Transverse colon (tissue), 4 donors: Measurements from ENCODE around the gene PPP1R14C.

Source experiments
- EP300 ChIP-seq: sonication (generic); formaldehyde crosslinking; IDR thresholded peaks from one replicate; pipeline ENCODE4 v1.6.1; 2017; ENCODE audit warnings: antibody characterized with exemption, low read depth
- POLR2A ChIP-seq: fragments of 450-650 bp; IDR thresholded peaks from one replicate; pipeline ENCODE4 v1.6.1; 2016; ENCODE audit warnings: antibody characterized with exemption, mild to moderate bottlenecking, moderate library complexity
- POLR2AphosphoS5 ChIP-seq, 3 donors: sonication (generic); formaldehyde crosslinking; IDR thresholded peaks; one replicate each; pipeline ENCODE4 v1.6.1; 2016; ENCODE audit warnings: antibody characterized with exemption in 3 of 3
- TF ChIP-seq, protein P1 (sequence below), 5 experiments: fragments of 200-600 bp in 3 of 5; fragments of 450-650 bp in 2 of 5; sonication (generic) in 3 of 5; IDR thresholded peaks; 1 replicate in 2 of 5; 2 replicates in 3 of 5; pipeline ENCODE4 v1.5.1; 2016 to 2017; ENCODE audit warnings: antibody characterized with exemption in 5 of 5, inconsistent platforms in 3 of 5, mild to moderate bottlenecking in 2 of 5, moderate library complexity in 1 of 5

DNA sequence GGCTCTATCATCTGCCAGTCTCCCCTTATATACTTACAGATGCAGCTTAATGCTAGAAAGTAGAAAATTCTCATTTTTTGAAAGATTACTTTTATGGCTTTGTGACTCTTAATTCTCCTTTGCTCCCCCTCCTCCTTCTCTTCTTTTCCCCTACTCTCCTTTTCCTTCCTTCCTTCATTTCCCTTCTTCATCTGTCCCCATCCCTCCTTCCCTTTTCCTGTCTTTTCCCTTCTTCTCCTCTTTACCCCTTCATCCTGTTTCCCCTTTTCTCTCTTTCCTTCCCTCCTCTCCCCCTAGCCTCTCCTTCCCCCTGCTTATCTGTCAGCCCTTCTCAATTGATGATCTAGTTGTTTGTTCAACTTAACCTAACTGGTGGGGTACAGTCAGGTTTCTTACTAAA lies 71.5 kb downstream of the PPP1R14C start:
- TF ChIP-seq, protein P1, sequence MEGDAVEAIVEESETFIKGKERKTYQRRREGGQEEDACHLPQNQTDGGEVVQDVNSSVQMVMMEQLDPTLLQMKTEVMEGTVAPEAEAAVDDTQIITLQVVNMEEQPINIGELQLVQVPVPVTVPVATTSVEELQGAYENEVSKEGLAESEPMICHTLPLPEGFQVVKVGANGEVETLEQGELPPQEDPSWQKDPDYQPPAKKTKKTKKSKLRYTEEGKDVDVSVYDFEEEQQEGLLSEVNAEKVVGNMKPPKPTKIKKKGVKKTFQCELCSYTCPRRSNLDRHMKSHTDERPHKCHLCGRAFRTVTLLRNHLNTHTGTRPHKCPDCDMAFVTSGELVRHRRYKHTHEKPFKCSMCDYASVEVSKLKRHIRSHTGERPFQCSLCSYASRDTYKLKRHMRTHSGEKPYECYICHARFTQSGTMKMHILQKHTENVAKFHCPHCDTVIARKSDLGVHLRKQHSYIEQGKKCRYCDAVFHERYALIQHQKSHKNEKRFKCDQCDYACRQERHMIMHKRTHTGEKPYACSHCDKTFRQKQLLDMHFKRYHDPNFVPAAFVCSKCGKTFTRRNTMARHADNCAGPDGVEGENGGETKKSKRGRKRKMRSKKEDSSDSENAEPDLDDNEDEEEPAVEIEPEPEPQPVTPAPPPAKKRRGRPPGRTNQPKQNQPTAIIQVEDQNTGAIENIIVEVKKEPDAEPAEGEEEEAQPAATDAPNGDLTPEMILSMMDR (IDR thresholded peaks at IDR 0.05), result no peak
- TF ChIP-seq EP300 (no peak), POLR2A (no peak), POLR2AphosphoS5 (IDR thresholded peaks at IDR 0.05) (no peak)
